NAMALWA (cell line): Measurements from ENCODE around the gene S100A11.

Source experiments
- DNase-seq: peaks from one replicate; pipeline ENCODE4 v3.0.0-alpha.2; 2015; ENCODE audit warnings: low spot score

S100A11 gene

GRCh38 chr1:152039461-152039860 lies 2.7 kb upstream of the S100A11 start:
- DNase-seq: no peak

- no peak for DNase-seq
Measured at GRCh38 chr1:152038871-152039270, 2.1 kb upstream of the S100A11 start.

GRCh38 chr1:152035539-152036266 lies 1.1 kb downstream of the S100A11 start:
- DNase-seq: no peak

- DNase-seq: peak; percentile 93
Measured at GRCh38 chr1:152034654-152035538, 1.9 kb downstream of the S100A11 start.

- DNase-seq: no peak
Measured at GRCh38 chr1:152034324-152034653, 2.5 kb downstream of the S100A11 start.

- DNase-seq: no peak
Measured at GRCh38 chr1:152029929-152030211, 6.9 kb downstream of the S100A11 start.

- DNase-seq: no peak
Measured at GRCh38 chr1:152029144-152029928, 7.5 kb downstream of the S100A11 start.

GRCh38 chr1:152026895-152027294 lies 9.9 kb downstream of the S100A11 start:
- no peak for DNase-seq

GRCh38 chr1:152024223-152024622 lies 12.6 kb downstream of the S100A11 start:
- DNase-seq: no peak

- DNase-seq: no peak
Measured at GRCh38 chr1:152023221-152023620, 13.6 kb downstream of the S100A11 start.

GRCh38 chr1:152022474-152022873 lies 14.3 kb downstream of the S100A11 start:
- DNase-seq: no peak

- no peak for DNase-seq
Measured at GRCh38 chr1:152021569-152021968, 15.2 kb downstream of the S100A11 start.

- no peak for DNase-seq
Measured at GRCh38 chr1:152020849-152021248, 16.0 kb downstream of the S100A11 start.

- DNase-seq: peak; percentile 59
Measured at GRCh38 chr1:152018537-152018936, 18.3 kb downstream of the S100A11 start.

- DNase-seq: no peak
Measured at GRCh38 chr1:152015766-152016165, 21.0 kb downstream of the S100A11 start.

- no peak for DNase-seq
Measured at GRCh38 chr1:152014943-152015342, 21.9 kb downstream of the S100A11 start.

GRCh38 chr1:152013664-152014237 lies 23.1 kb downstream of the S100A11 start:
- peak; percentile 75 for DNase-seq

- DNase-seq: no peak
Measured at GRCh38 chr1:152009691-152010090, 27.1 kb downstream of the S100A11 start.

GRCh38 chr1:152007047-152007446 lies 29.8 kb downstream of the S100A11 start:
- DNase-seq: no peak

- DNase-seq: no peak
Measured at GRCh38 chr1:152005360-152005912, 31.4 kb downstream of the S100A11 start.

- no peak for DNase-seq
Measured at GRCh38 chr1:152003846-152004442, 32.9 kb downstream of the S100A11 start.

GRCh38 chr1:152002960-152003359 lies 33.8 kb downstream of the S100A11 start:
- no peak for DNase-seq
